Stimulated activated CD4-positive, alpha-beta T cell treated with anti-CD3 and anti-CD28 coated beads, TNF-alpha, amount 100 ng/mL, for 24 hours (primary cell): Measurements from ENCODE around the gene ASF1A.

ENCODE experiments used
- DNase-seq, 3 experiments: peaks; one replicate each; pipeline ENCODE4 v3.0.0-alpha.2; 2020; ENCODE audit warnings: low read depth in 3 of 3

ASF1A gene

DNA sequence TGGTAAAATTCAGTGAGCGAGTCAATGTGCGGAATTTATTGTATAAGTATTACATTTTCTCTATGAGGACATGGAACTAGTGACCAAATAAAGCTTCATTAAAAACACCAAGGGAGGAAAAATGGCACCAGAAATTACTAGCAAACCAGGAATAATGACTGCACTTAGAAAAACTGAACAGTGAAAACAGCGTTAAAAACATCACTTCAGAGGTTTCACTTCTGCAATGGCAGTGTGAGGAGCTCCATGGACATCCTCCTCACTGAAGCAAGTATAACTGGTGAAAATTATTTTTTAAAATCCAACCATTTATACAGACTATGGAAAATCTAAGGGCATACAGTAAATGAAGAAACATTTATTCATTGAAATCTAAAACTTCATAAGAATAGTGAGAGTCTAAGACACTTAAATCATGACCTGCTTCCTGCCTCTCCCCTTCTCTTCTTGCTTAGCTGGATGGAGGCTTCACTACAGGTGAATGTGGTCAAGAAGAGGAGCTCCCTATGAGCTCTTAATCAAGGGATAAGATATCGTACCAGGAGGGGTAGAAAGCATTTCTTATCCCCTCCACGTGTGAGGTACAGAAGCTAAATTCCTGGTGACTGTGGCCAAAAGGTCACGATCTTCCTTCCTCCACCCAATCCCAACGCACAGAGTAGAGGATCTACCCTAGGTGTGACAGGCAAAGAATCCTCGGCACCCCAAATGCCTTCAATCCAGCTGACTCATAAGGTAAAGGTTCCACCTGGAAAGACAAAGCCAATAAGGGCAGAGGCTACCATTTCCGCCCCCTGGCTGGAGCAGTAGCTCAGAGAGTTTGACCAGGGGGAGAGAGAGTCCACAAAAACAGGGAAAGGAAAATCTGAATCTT lies 12.3 kb upstream of the ASF1A start:
- no peak for DNase-seq

DNA sequence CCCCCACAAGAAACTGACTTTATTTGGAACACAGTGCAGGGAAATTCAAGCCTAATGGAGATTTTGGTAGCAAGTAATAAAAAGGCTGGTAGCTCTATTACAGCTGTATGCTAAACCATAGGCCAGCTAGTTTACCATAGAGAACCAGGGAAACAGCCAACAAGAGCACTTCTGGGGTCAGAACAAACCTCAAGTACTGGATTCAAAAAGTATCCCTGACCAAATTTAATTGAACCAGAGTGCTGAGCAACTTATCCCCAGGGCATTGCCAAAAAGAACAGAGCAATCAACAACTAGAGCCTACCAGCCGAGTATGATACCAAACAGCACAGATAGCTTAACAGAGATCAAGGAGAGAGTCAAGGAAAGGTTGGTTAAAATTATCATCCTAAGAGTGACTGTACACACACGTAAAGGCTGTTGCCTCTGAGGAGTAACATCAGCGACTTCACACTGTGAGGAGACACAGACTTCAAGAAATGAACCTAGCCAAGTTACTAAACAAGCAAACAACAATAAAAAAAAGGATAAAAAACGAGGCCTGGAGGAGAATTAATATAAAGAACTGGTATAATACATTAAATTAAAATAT lies 11.5 kb upstream of the ASF1A start:
- DNase-seq, result no peak

DNA sequence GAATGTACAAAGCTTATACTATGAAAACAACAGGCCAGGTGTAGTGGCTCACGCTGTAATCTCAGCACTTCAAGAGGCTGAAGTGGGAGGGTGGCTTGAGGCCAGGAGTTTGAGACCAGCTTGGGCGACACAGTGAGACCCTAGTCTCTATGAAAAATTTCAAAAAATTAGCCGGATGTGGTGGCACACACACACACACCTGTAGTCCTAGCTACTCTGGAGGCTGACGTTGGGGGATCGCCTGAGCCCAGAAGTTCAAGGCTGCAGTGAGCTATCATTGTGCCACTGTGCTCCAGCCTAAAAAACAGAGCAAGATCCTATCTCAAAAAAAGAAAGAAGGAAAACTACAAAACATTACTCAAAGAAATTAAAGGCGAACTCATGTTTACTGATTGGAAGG lies 7.3 kb upstream of the ASF1A start:
- no peak for DNase-seq

DNA sequence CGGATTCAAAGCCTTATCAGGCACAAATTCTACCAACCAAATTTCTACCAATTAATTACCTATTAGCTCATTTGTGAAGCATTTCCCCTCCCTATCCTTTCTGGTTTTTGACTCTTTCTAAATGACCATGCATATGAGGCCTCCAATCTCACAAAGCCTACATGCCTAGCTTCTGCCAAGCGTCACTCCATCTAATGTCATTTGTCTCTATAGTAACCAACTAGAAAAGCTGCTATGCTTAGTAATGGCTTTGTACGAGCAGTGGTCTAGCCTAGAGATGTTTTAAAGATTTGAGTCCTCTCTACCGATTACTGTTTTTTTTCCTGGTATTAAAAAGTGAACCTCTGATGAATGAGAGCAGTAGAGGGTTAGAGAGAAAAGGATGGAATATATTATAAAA lies 4.8 kb upstream of the ASF1A start:
- no peak for DNase-seq

DNA sequence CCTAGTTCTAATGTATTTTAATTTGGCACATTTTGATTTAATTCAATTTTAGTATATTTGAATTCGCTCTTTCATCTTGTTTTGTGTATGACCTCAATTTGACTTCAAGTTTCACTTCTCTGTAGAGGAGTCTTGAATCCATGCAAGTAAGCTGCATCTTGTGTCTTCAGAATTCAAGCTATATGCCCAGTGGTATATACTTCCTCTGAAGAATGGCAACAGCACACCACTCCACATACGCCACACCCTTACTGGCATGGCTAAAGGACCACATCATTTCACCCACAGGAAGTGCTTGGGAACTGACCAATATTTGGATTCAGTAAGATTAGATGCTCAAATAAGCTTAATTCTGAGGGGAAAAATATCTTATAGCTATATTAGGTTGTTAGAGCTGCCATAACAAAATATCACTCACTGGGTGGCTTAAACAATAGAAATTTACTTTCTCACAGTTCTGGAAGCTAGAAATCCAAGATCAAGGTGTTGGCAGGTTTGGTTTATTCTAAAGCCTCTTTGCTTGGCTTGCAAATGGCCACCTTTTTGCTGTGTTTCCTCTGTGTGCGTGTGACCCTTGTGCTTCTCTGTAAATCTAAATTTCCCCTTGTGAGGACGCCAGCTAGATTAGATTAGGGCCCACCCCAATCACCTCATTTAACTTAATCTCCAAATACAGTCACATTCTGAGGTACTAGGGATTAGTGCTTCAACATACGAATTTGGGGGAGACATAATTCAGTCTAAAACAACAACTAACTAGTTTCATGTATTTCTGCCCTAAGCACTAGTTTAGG lies 2.8 kb upstream of the ASF1A start:
- DNase-seq, result no peak

DNA sequence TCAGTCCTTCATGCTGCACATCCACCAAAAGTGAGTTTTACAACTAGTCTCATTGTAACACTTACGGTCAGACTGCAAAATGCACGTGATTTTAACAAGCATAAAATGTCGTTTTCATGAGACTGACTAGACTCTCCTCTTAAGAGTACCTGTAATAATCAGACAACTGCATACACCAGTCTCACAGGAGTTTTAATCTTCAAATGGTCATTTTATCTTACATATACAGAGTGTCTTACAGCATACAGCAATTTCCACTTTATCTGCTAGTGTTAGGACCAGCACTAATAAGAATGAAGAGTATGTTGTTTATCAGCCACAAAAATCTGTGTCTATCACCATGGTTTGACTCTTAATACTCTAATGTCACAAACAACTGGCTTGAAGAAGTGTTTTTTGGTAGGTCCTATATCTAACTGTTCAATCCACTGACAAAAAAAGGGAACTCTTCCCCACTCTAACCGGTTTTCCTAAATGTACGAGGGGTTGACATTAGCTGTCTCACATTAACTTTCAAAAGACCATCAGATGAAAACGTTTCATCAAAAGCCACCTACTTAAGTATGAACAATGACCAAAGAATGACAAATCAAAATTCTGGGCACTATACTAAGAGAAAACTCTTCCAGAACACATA lies 1.5 kb upstream of the ASF1A start:
- no peak for DNase-seq

DNA sequence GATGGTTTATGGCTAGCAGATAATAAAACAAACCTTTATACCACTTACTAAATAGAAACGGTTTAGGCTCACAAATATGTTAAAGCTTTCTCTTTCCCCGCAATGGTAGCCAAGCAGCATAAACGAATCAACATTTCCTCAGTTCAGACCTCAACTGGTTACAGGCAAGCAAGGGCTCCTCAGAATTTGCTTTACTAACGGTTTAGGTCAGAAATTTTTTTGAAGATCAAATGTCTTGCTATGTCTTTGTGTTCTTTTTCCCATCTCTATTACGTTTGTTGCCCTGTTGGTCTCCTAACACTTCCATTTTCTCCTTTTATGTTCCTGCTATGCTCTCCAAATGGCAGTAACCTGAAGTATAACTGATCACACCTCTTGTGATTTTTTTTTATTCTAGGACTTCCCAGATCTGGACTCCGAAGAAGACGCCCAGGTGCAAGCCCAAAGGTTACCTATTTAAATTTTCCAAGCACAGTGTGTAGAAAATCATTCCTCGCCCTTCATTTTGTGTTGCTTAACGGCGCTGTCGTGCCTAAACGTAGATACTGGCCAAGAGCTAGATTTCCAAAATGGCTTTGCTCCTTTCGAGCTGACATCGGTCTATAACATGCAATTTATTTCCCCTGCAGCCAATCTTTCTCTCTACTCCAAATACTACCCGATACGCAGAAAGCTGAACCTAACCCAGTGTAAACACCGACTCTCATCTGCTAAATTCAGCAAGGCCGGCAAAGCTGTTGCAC lies 717 bp upstream of the ASF1A start:
- no peak for DNase-seq

DNA sequence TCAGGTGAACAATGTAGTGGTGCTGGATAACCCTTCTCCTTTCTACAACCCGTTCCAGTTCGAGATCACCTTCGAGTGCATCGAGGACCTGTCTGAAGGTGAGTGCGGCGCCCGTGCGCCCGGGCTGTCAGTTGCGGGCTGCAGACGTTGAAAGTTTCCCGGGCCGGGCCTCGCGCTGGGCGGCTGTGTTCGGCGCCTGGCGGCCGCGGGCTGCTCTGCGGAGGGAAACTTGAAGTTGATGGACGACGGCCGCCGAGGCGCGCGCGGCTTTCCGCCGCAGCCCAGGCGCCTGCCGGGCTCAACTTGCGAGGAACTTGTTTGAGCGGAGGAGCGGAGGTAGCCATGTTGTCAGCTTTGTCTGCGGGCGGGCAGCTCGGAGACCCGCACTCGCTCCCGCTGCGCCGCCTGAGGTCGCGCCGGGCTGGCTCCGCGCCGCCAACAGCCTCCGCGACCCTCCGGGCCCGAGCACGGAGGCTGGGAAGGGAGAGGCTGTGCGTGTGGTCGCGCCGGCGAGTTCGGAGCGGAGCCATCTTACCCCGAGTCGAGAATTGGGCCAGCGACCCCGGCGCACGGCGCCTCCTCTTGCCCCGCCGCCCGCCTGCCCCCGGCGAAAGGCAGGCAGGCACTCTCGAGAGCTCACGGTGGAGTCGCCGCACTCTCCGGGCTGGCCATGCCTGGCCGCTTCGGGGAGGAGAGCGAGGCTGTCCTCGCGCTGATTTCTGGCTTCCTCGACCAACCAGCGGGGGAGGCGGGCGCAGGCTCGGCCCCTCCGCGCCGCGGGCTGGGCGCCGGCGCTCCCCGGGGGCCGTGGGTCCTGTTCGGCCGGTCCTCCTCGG lies 691 bp downstream of the ASF1A start:
- peak; percentile 17 to 46 (median 39) for DNase-seq

DNA sequence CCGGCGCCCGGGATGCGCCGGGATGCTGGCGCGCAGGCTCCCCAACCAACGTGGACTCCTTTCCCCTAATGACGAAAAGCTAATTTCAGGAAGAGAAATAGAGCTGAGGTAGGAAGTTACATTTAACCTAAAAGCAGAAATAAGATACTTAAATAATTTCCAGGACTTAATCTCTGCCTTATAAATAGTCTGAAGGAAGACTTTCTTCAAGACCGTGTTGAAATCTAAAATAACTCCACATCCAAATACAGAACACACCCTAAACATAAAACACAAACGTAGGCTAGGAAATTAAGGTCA lies 1.3 kb downstream of the ASF1A start:
- DNase-seq, result no peak

DNA sequence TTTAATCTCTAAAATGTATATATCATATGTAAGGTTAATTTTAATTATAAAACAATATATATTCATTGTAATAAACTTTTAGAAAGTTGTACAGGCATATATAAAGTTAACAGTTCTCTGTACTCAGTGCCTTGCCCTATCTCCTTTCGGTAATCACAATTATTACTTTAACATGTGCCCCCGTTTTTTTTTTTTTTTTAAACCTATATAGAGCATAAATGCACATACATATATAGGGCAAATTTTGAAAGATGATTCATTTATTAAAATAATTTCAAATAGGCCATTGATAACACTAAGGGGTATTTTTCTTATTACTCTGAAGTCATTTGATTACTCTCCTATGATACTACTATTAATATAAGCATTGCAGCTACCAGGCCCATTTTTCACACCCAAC lies 1.9 kb downstream of the ASF1A start:
- DNase-seq, result no peak

DNA sequence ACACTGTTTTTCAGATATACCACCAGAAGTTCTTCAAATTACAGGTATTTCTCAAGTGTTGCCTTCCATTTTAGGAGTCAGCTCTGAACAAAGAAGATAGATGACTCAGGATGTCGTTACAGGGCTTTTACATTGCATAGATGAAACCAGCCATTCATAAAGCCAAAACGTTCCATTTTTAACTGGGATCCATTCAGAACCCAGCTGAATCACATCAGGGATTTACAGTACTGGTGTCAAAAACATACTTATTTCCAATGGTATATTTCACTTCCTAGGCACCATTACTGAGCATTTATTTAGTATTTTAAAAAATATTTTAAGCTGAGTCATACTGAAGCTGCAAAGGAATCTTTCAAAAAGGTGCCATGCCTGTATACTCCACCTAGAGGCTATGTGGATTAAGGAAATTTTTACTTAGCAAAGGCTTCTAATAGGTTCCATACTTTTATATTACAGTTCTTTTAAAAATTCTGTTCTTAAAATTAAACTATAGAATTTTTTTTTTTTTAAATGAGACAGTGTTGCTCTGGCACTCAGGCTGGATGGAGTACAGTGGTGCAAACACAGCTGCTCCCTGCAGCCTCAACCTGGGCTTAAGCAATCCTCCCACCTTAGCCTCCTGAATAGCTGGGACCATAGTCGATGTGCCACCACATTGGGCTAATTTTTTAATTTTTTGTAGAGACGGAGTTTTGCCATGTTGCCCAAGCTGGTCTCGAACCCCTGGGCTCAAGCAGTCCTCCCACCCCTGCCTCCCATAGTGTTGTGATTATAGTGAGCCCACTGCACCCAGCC lies 2.6 kb downstream of the ASF1A start:
- DNase-seq, result no peak

DNA sequence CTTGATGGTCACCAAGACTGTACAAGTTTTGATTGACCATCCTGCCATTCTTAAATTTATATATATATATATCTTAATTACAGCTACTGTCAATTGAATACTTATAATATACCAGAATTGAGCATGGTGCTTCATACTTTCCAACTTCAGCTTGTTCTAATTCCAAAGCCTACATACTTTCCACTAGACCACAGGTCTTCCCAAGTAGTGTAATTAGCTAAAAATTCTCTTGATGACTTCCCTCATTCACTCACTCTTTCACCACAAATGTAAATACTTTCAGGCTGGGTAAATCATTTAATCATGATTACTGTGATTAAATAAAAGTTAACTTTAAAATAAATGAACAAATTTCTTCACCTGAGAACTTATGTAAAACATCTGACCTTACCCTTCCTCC lies 3.4 kb downstream of the ASF1A start:
- no peak for DNase-seq

DNA sequence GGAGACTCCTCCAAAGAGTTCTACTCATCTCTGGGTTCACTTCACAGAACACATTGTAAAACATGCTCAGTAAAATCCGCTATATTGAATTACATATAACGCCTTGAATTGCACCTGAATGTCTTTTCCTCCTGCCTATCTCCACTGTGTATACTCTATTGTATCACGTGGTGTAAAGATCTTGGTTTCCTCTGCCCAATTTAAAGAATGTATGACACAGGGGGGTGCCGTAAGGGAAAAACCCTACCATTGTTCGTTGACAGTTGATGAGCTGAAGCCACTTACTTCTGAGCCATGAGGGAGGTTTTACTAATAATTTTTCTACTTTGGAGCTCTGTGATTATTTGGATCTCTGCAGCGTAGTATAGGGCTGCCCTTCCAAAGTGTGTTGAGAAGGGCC lies 6.0 kb downstream of the ASF1A start:
- DNase-seq, result no peak

DNA sequence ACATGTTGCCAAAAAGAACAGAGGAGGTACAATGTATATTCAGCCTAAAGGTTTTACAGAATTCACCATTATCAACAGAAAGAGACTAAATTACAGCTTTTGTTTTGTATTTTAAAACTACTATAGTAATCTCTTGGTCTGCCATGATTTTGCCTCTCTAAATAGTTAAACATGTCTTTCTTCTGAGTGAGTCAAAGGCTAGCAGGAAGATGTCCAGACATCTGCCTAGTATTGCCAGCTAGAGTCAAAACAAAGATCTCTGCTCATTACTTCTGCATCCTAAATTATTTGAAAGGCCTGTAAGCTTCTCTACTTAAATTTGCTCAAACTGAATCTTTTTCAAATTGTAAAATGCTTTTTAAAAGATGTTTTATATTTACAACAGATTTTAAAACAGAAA lies 8.8 kb downstream of the ASF1A start:
- no peak for DNase-seq

DNA sequence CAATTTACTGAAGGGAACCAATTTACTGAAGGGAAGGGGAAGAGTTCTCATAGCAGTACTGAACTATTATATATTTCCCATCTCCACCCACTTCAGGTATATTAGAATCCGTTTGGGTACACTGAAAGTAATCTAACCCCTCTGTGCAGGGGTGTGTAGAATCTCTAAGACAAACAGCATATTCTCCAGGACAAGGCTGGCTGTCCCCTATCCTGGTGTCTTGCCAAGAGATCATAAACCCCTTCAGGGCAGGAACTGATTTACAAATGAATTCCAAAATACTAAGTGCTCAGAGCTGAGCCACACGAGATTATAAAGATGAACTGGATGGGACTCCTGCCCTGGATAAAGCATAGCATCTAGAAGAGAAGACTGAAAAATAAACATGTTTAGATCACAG lies 9.2 kb downstream of the ASF1A start:
- DNase-seq, result no peak

DNA sequence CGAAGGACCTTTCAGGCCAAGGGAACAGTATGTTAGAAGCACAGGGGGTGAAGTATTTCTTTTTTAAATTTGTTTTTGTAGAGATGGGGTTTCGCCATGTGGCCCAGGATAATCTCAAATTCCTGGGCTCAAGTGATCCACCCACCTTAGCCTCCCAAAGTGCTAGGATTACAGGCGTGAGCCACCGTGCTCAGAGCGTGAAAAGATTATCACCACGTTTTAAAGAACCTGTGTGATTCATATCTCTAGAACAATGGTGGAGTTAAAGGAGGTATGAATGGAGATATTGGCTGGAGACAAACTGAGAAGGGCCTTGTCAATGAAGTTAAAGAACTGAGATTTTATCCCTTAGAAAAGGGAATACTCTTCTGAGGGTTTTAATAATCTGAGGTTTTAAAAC lies 9.7 kb downstream of the ASF1A start:
- DNase-seq, result no peak

DNA sequence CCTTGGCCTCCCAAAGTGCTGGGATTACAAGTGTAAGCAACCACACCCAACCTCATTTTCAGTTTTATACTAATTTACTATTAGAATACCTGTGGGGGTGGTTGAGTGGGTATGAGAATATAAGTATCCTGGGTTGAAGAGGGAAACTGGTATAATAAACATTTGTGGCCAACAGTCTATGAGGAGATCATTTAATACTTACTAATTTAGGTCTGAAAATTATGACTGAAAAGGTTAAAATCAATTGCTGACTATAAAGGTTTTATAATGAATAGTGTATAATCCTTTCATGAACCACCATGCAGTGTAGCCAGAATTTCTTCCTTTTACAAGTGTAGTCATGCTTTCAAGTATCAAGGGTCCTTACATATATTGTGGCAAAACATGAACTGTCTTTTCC lies 11.1 kb downstream of the ASF1A start:
- no peak for DNase-seq

DNA sequence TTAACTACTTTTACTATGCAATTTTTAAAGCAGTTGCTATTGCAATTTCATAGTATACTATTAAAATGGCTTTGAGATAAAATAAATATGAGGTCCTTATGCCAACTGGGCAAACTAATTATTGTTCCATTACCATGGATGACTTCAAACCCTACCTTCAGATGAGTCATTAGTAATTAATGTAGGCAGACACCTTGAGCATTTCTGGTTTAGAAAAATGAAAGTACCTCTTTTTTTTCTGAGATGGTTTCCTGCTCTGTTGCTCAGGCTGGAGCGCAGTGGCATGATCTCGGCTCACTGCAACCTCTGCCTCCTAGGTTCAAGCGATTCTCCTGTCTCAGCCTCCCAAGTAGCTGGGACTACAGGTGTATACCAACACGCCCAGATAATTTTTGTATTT lies 11.9 kb downstream of the ASF1A start:
- no peak for DNase-seq

DNA sequence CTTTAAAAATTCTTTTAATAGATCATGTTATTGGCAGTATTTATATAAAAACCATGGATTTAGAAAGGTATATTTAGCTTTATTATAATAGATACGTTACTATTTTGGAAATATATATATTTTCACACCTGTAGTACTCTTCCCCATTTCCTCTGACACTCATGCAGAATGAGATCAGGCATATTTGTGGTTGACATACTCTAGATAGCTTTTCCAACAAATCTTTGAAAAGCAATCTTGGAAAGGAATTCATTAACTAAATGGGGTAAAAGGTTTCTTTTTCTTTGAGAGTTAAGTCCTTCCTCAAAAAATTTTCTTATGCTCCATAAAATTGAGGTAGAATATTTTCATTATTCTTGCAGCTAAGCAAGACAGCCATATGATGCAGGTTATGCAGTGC lies 14.5 kb downstream of the ASF1A start:
- DNase-seq, result no peak

DNA sequence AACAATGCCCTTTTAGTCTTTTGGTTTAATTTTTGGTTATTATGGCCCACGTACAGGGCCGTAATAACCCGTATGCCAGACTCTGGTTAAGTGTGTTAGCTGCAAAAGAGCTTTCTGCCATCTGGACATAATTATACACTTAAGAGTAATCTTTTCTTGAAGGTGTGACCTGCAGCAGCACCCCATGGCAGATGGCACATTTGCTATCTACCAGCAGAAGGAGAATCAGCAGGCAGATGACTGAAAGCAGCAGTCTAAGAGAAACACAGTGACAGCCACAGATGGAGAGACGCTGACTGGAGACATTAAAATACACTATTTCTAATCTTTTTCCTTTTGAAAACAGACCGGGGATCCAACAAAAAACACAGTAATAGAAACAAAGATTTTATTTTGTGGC lies 18.7 kb downstream of the ASF1A start:
- no peak for DNase-seq
